Measurements from ENCODE around the gene INPP5D. TPM values are rescaled to one million over a fixed set of nuclear protein-coding genes. Genes with fewer than 3 reads are reported as not detected.

INPP5D gene
- total RNA-seq, 1 donor = under 0.01 TPM

DNA sequence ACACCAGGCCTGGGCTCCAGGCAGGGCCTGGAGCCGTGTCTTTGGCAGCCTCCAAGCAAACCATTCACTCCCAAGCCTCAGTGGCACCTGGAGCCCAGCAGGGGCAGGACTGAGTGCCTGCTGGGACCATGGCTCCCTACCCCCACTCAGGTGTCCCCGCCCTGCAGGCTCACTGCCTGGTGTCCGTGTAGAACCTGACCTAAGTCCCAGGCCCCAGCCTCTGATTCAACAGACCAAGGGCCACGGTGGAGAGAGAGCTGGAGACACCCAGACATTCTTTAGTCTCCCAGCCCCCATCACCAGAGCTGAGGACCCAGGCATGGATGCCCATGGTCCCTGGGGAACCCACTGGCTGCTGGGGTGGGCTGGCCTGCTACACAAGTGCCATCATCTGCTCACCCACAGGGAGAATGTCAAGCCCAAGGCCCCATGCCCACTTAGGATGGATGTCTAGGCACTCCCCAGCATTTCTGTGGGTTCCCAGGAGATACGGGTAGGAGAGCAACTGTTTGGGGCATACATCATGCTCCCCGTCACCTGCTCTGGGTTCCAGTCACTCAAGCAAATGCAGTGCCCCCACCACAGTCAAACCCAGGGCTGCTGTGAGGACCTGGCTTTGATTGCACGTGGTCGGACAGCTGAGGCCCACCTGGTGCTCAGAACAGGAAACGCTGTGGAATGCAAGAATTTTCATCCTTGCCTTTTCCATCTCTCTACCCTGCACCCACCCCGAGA, 148.4 kb downstream of the INPP5D start:
- no peak overlapping the region for H3K4me3 ChIP-seq (ENCODE audit: low read depth, low read length)
- TF ChIP-seq, protein P1, sequence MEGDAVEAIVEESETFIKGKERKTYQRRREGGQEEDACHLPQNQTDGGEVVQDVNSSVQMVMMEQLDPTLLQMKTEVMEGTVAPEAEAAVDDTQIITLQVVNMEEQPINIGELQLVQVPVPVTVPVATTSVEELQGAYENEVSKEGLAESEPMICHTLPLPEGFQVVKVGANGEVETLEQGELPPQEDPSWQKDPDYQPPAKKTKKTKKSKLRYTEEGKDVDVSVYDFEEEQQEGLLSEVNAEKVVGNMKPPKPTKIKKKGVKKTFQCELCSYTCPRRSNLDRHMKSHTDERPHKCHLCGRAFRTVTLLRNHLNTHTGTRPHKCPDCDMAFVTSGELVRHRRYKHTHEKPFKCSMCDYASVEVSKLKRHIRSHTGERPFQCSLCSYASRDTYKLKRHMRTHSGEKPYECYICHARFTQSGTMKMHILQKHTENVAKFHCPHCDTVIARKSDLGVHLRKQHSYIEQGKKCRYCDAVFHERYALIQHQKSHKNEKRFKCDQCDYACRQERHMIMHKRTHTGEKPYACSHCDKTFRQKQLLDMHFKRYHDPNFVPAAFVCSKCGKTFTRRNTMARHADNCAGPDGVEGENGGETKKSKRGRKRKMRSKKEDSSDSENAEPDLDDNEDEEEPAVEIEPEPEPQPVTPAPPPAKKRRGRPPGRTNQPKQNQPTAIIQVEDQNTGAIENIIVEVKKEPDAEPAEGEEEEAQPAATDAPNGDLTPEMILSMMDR (IDR thresholded peaks at IDR 0.05; ENCODE audit: insufficient read depth, low read depth, low read length) = no peak
- DNase-seq (ENCODE audit: low read depth) = no peak

DNA sequence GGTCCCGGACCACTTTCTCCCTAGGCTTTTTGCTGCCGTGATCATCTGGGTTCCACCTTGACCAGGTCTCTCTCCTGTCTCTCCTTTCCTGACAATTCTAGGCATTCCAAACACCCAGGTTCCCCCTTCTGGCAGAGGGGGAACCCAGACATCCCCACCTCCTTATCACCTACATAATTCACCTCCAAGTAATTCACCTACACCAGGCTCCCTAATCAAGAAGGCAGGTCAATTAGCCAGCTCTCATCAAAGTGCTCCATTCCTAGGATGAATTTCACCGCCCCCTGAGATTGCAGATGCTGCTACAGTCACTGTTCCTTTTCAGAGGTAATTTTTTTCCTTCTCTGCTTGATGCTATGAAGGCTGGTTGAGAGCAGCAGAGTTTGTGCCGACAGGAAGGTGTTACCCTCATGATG, 149.0 kb downstream of the INPP5D start:
- DNase-seq (ENCODE audit: low read depth) = no peak
- H3K4me3 ChIP-seq (ENCODE audit: low read depth, low read length) = no peak overlapping the region
- TF ChIP-seq, protein P1 (IDR thresholded peaks at IDR 0.05; ENCODE audit: insufficient read depth, low read depth, low read length) = no peak

DNA sequence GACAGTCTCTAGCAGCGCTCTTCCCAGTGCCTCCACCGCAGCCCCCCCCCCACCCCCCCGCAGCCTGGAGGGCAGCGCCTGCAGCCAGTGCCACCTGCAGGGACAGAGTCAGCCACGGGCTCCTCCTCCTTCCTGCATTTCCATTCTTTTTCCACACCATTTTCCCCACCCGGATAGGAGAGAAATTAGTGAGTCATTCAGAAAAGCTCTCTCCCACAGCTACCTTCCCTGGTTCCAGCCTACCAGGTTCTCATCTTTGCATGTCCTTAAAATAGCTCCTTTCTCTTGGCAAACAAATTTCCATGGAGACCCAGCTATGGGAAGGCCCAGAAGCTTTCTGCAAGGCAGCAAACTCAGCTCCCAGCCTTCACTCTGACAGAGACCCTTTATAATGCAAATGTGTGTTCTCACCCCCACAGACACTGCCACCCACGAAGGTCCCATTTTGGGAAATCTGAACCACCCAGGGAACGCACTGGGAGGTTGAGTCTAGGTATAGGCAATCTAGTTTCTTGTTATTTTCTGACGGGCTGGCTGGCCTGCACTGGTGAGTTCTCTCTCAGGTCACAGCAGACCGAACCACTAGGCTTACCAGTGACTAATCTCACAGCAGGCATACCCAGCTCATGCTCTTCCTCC, 149.5 kb downstream of the INPP5D start:
- TF ChIP-seq, protein P1 (IDR thresholded peaks at IDR 0.05; ENCODE audit: insufficient read depth, low read depth, low read length) = no peak
- no peak overlapping the region for H3K4me3 ChIP-seq (ENCODE audit: low read depth, low read length)
- DNase-seq (ENCODE audit: low read depth) = peak; percentile 10

DNA sequence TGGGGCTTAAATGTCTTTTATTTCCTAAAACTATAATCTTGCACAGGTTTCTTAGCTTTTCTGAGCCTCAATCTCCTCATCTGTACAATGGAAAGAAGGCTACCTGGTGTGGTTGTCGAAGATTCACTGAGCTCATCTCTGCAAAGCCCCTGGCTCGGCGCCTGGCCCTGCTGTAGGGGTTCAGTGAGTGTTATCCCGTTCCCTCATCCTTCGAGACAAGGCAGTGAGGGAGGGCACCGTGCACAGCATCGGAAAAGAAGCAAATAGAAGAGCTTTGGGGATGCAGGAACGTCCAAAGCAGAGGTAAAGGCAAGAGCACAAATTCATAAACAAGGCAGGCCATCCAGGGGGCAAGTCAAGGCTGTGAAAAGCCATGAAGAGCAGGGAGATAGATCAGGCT, 150.1 kb downstream of the INPP5D start:
- no peak for DNase-seq (ENCODE audit: low read depth)
- no peak overlapping the region for H3K4me3 ChIP-seq (ENCODE audit: low read depth, low read length)
- TF ChIP-seq, protein P1 (IDR thresholded peaks at IDR 0.05; ENCODE audit: insufficient read depth, low read depth, low read length) = no peak

DNA sequence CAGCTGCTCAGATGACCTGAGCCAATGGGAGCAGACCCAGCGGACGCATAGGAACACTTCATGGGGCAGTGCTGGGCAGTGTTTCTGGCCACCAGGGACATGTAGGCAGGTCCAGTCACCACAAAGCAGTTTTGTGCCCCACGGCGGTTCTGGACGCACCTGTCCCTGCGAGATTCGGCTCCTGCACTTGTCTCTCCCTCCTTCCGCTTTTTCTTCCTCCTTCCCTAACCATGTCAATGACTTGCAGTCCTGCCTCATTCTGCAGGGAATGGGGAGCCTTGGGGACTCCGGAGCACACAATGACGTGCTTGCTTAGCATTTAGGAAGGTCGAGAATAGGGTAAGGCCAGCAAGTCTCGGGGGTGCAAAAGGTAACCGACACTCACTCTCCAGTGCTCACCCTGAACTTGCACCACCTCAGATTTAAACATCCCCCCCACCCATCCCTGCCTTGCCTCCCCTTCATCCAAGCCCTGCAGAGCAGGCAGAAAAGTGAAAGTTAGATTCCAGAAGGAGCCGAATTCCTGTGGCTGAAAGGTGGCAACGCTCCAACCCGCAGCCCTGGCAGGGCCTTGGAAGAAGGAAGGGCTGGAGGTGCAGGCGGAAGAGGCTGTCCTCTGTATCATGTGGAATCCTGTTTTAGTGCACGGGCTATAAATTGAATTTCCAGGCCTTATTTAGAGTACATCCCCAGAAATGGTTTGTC, 150.9 kb downstream of the INPP5D start:
- DNase-seq (ENCODE audit: low read depth) = peak; percentile 91
- H3K4me3 ChIP-seq (ENCODE audit: low read depth, low read length) = no peak overlapping the region
- TF ChIP-seq, protein P1 (IDR thresholded peaks at IDR 0.05; ENCODE audit: insufficient read depth, low read depth, low read length) = no peak

DNA sequence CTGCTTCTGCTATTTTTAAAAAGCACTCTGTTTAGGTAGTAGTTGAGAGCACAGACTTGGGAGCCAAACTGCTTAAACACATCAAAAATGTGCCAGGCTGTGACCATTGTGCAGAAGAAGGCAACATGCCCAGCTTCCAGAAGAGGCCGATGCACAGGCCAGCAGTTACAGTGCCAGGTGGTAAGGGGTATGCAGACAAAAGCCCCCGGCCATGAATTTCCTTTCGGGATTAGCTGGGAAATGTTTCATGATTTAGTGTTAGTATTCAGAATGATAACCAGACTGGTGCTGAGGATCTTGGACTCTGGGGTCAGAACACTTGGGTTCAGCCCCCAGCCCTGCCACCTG, 151.4 kb downstream of the INPP5D start:
- no peak overlapping the region for H3K4me3 ChIP-seq (ENCODE audit: low read depth, low read length)
- TF ChIP-seq, protein P1 (IDR thresholded peaks at IDR 0.05; ENCODE audit: insufficient read depth, low read depth, low read length) = no peak
- DNase-seq (ENCODE audit: low read depth) = no peak
